Measurements from ENCODE around the gene GABRA5. TPM values are rescaled to one million over a fixed set of nuclear protein-coding genes. Genes with fewer than 3 reads are reported as not detected.

GABRA5 gene
- total and polyA plus RNA-seq, 2 experiments from 2014 or later: 11.5 to 25.9 TPM

GRCh38 chr15:26877831-26878230 is 11.0 kb downstream of the GABRA5 start (continued):
- TF ChIP-seq, protein P1, sequence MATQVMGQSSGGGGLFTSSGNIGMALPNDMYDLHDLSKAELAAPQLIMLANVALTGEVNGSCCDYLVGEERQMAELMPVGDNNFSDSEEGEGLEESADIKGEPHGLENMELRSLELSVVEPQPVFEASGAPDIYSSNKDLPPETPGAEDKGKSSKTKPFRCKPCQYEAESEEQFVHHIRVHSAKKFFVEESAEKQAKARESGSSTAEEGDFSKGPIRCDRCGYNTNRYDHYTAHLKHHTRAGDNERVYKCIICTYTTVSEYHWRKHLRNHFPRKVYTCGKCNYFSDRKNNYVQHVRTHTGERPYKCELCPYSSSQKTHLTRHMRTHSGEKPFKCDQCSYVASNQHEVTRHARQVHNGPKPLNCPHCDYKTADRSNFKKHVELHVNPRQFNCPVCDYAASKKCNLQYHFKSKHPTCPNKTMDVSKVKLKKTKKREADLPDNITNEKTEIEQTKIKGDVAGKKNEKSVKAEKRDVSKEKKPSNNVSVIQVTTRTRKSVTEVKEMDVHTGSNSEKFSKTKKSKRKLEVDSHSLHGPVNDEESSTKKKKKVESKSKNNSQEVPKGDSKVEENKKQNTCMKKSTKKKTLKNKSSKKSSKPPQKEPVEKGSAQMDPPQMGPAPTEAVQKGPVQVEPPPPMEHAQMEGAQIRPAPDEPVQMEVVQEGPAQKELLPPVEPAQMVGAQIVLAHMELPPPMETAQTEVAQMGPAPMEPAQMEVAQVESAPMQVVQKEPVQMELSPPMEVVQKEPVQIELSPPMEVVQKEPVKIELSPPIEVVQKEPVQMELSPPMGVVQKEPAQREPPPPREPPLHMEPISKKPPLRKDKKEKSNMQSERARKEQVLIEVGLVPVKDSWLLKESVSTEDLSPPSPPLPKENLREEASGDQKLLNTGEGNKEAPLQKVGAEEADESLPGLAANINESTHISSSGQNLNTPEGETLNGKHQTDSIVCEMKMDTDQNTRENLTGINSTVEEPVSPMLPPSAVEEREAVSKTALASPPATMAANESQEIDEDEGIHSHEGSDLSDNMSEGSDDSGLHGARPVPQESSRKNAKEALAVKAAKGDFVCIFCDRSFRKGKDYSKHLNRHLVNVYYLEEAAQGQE (IDR thresholded peaks at IDR 0.05; ENCODE audit: unreplicated experiment): no peak
- TF ChIP-seq JUNB (IDR thresholded peaks at IDR 0.05; ENCODE audit: unreplicated experiment): no peak
- no peak for TF ChIP-seq NANOG (IDR thresholded peaks at IDR 0.05; ENCODE audit: borderline replicate concordance)
- no peak for TF ChIP-seq CREB1 (CRISPR knock-in tag; IDR thresholded peaks at IDR 0.05; ENCODE audit: low read depth)
- TF ChIP-seq, protein P2, sequence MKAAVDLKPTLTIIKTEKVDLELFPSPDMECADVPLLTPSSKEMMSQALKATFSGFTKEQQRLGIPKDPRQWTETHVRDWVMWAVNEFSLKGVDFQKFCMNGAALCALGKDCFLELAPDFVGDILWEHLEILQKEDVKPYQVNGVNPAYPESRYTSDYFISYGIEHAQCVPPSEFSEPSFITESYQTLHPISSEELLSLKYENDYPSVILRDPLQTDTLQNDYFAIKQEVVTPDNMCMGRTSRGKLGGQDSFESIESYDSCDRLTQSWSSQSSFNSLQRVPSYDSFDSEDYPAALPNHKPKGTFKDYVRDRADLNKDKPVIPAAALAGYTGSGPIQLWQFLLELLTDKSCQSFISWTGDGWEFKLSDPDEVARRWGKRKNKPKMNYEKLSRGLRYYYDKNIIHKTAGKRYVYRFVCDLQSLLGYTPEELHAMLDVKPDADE (IDR thresholded peaks at IDR 0.05): no peak
- TF ChIP-seq ZNF114 (CRISPR knock-in tag; IDR thresholded peaks at IDR 0.05): no peak

GRCh38 chr15:26879706-26880105 is 12.8 kb downstream of the GABRA5 start:
- 0 out of 2 replicates have a peak, but pooled peaks cover 4% of the 10 kb centered on the region for H3K9me2 ChIP-seq (ENCODE audit: insufficient read depth)
- no peaks in the 10 kb centered on the region for H3K79me2 ChIP-seq (replicated peaks; ENCODE audit: insufficient read depth)
- no peaks in the 10 kb centered on the region for H3F3A ChIP-seq (replicated peaks; ENCODE audit: low read depth)
- H4K20me1 ChIP-seq (replicated peaks; ENCODE audit: insufficient read depth): no peaks in the 10 kb centered on the region
- H3K4me1 ChIP-seq (ENCODE audit: insufficient read depth): no peaks in the 10 kb centered on the region
- H3K36me3 ChIP-seq (ENCODE audit: insufficient read depth): no peaks in the 10 kb centered on the region
- no peak overlapping the region for H2AFZ ChIP-seq
- H3K27ac ChIP-seq (ENCODE audit: low read depth): no peak overlapping the region
- no peaks in the 10 kb centered on the region for H3K27me3 ChIP-seq (ENCODE audit: insufficient read depth)
- Mint-ChIP-seq H3K36me3 (ENCODE audit: low read depth) (peaks cover 18% of the 10 kb centered on the region), H3K4me1 (no peaks in the 10 kb centered on the region), H3K27me3 (ENCODE audit: insufficient read depth, low read depth, poor library complexity) (peaks cover 3% of the 10 kb centered on the region), H3K27ac (no peak overlapping the region), H3K4me3 (no peak overlapping the region), H3K9me3 (no peaks in the 10 kb centered on the region)
- no peak overlapping the region for H3K4me2 ChIP-seq
- H3K4me3 ChIP-seq: no peak overlapping the region
- DNase-seq (ENCODE audit: low spot score): no peak
- no peak for ATAC-seq
- TF ChIP-seq EZH2 (IDR thresholded peaks at IDR 0.05; ENCODE audit: low read depth, unreplicated experiment) (no peak), ZNF331 (CRISPR knock-in tag; IDR thresholded peaks at IDR 0.05; ENCODE audit: low read depth) (no peak), STAT1 (IDR thresholded peaks at IDR 0.05; ENCODE audit: unreplicated experiment) (no peak), NANOG (IDR thresholded peaks at IDR 0.05; ENCODE audit: borderline replicate concordance) (no peak), JUNB (IDR thresholded peaks at IDR 0.05; ENCODE audit: unreplicated experiment) (no peak), ZNF114 (CRISPR knock-in tag; IDR thresholded peaks at IDR 0.05) (no peak), CTCF (conservative IDR thresholded peaks at IDR 0.05; ENCODE audit: low read depth in 2 of 2) (no peak), POLR2AphosphoS5 (IDR thresholded peaks at IDR 0.05; ENCODE audit: low read depth) (no peak), EZH2phosphoT487 (IDR thresholded peaks at IDR 0.05; ENCODE audit: unreplicated experiment) (no peak)
- TF ChIP-seq, protein P1 (IDR thresholded peaks at IDR 0.05; ENCODE audit: unreplicated experiment): no peak
- TF ChIP-seq, protein P2 (IDR thresholded peaks at IDR 0.05): no peak

Data from GM23338 (cell line).